Bone marrow (tissue), 2 donors: ENCODE results near the gene MAB21L1.

Source experiments
- DNase-seq, 2 donors: peaks; one replicate each; lab custom pipeline; 2025; lab: John Stamatoyannopoulos, UW

MAB21L1 gene

DNA sequence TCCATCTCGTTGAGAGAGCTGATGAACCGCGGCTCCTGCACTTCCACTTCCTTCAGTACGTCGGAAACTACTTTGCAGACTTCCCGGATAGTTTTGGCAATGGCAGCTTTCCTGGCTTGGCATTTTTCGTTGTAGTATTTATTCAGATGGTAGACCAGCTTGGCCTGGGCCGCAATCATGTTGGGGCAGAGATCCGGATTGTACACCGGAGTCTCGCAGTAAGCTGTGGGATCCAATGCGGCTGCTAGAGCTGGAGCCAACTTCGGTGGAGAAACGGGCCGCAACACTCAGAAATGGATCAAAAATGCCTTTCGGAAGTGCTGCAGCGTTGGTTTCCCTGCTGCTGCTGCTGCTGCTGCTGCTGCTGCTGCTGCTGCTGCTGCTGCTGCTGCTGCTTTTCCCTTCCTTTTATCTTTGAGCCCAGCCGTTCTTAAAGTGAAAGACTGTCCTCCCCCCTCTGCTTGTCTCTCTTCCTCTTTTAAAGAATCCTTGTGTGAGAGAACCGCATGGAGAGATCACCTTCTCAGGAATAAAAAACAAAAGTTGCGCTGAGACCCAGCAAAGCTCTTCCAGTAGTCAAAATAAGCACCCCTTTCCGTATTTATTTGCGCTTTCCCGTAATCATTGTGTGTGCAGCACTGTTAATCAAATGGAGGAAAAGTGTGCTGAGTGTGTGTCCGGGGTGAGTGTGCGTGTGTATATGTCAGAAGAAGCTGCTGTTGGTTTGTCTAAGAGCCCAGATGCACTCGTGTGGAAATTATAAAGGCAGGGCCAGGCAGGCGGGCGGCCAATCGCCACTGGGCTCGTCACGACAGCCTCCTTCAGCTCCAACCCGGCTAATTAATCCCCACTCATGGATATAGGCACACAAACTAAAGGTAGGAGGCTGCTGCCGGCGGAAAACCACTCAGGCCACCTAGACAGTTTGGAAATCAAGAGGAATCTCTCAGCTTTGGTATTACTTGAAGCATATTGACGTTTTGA is at the start of gene MAB21L1:
Gene MAB21L1 (minus strand): TSS at position 730 of the 984 bp plus-strand sequence. CDS start 551 bp downstream, at position 179.
- DNase-seq = no peak

DNA sequence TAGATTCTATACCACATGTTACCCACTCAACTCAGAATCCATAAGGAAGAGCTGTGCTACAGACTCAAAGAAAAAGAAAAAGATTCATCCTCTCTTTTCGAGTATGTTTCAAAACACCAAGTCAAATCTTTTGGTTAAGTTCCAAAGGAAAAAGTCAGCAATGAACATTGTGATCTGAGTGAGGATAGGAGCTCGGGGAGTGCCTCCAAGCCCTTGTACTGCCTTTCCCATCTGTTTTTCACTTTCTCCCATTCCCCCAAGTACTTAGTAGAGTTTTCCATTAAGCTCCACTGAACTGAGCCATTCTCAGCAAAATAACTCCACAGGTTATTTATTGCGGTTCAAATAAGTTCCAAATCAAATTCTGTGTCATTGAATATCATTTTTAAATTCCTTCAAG is 47.7 kb upstream of the MAB21L1 start:
- DNase-seq = no peak

DNA sequence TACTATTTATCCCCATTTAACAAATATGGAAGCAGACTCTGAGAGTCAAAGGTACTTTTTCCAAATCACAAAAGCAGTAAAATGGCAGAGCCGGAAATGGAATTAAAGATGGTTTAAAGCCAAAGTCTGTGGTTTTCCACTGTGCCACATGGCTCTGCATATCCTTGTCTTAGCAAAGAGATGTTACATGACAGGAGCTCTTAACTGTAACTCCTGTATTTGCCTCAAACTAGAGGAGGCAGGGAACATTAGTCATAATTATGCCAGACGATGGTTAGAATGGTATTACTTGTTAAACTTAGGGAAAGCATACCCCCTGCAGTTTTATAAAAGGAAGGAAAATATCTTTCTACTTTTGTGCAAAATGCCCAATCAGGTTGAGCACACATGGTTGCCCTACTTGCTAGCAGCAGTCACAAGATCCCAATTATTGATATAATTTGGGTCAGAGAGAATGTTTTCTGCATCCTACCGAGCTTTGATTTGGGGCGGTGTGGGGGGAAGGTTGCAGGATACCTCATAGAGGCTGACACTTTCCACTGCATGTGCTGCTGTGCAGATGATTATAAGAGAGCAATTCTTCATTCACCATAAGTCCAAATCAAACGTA is 42.0 kb upstream of the MAB21L1 start:
- no peak for DNase-seq

DNA sequence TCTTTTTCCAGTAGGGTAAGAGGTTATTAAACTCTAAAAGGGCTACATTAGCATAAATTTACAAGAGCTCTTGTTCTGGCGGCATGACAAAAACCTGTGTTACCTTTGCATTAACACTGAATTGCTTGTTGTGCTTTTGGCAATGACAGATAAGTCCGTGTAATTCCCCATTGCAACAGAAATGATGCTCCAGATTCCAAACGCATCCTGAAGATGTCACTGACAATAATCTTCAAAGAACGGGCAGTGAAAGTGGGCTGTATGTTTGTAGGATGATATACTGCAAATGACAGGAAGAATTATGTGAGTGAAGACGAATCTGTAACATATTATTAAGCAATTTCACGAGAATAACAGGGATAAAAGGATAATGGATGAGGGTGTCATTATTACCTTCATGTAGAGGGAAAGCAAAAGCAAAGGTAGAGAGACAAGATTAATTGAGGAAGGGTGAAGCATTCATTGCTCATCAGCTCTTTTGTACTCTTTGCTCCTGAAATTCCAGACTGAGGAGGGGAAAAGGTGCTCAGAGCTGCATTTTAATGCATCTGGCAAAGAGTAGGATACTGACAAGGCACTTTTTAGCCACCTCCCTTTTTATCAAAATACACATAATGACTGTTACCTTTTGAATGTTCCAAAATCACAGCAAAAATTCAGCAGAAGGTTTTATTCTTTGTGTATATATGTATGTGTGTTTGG is 38.5 kb upstream of the MAB21L1 start:
- no peak for DNase-seq

DNA sequence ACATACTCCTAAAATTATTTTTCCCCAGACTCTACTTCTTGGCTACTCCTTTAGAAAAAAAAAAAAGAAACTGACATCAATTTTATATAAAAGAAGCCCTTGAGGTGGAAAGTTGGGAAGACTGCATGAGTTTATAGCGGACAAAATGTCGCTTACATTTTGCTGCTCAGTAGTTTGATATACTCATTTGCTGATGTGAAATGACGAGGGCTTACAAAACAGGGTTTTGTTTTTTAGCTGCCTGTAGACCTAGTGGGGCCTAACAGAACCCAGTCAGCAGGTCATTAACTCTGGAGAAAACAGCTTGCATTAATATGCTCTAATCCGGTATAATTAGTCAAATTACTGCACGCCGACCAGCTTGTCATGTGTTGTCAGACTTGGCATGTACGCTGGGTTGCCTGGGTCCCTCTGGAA is 37.6 kb upstream of the MAB21L1 start:
- no peak for DNase-seq

DNA sequence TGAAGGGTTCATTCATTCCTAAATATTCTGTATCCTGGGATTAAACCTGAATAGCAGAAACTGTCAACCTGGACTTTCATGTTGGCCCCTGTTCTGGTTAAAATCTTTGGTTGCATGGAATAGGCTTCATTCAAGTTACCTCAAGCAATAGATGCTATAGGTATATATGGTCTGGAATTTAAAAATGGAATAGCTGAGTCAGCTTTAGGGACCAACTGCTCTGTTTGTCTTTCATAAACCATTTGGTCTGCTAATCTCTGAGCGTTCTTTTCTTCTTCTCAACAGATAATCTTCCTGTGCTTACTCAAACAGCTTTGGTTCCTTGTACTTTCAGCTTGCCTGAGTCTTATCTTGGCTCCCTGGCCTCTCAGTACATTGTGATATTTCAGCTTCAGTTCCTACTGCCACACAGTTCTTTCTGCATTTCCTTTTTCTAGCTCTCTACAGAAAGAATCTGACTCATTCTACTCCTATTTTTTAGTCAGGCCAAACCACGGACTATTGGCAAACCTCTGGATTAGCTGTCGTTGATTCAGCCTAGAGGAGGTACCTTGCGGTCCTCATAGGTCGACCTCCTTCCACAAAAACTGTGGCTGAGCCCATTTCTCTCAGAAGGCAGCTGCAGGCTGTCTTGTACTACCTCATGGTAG is 35.9 kb upstream of the MAB21L1 start:
- no peak for DNase-seq

DNA sequence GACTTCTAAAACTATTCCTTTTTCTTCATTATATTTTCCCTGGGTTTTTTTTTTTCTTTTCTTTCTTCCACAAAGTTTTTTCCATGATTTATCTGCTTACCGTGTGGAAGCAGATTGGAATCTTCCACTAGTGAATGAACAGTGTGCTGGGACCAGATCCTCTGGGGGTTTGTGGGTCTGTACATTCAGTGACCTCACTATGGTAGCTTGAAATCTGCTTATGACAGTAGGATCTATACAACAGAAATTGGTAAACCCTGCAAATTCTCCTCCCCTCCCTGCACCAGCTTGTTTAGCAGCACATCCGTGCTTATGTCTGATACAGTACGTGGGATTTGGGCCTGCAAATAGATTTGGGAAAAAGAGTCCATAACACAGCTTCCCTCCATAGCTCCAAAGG is 26.0 kb upstream of the MAB21L1 start:
- DNase-seq = no peak

DNA sequence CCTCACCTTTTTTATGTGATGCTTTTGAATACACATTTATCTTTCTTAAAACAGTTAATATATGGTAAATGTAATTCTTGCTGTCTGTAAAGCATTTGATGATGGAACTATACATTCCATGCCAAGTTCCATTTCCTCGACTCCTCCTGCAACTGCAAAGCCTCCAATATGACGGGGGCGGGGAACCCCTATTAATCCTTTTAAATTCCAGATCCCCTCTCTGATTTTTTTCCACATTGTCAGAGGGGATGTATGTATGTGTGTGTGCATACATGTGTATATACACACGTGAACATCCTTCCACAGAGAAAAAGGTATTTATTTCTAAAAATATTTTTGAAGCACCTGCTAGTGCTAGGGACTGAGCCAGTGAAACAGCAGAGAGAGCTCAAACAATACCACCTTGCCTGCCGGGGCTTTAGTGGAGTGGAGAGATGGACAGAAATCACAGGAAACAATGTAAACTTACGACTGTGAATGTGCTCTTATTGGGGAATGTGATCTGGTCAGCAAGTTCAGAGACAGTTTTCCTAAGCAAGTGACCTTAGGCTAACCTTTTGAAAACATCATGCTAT is 25.3 kb upstream of the MAB21L1 start:
- DNase-seq = no peak

DNA sequence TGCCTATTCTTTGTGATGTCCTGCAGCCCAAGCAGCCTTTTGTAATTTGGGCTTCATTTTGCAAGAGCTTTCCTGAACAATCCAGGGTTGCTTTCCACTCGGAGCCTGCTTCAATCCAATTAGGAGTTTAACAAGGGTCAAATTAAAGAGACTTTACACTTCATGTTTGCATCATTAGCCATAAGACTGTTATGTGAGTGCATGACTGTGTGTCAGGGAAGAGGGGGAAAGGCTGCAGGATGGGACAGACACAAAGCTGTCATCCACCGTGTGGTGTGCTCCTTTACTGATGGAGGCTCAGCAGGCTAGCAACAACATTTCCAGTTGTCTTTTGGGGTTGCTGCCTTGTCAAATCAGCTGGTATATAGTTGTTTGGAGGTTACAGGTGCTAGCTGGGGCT is 23.7 kb upstream of the MAB21L1 start:
- no peak for DNase-seq

DNA sequence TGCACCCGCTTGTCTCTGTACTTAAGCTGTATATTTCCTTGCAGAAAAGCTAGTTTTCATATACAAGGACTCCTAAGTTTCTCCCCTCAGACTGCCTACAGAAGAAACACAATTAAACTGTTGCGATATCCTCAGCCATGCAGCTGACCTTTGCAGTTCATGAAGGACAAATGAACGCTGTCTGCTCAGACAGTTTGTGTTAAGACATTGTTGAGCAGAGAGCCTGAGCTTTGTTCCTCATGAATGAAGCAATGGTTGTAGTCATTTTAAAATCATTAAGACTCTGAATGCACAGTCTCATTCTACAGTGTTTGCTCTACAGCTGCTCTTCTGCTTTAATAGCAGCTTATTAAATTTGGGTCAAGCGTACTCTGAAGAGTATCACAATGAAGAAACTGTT is 23.2 kb upstream of the MAB21L1 start:
- DNase-seq = no peak

DNA sequence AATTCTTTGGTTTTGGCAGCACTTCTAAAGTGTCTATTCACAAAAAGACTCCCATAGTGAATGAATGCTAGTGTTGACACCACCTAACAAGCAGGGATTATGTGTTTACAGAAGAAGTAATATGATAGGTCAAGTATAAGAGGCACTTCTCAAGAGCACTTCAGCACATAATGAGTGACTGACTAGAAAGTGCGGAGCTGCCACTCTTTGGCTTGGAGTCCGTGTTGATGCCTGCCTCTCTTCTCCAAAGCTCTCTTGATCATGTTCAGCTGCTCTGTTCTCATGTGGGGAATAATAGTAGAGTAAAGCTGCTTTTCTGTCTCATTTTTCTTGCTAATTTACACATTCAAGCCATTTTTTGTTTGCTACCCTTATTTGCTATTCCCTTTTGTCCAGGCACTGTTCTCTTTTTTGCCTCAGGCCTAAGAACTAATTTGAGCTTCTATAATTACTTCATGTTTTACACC is 22.7 kb upstream of the MAB21L1 start:
- DNase-seq = no peak

DNA sequence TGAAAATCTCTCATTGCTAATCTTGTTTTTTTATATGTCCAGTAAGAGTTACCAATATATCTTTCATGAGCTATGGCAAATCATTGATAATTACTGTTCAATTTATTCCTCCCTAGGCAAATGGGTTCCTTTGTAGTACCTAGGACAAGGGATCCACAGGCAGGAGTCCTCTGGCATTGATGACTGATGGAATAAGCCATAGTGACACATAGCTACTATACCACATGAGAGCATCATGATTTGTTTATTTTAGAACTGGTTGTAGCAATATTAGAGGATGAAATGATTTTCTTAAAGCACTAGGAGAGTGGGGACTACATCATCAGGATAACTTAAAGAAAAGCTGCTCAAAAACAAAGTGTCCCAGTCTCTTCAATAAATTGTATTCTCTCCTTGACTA is 21.7 kb upstream of the MAB21L1 start:
- no peak for DNase-seq

DNA sequence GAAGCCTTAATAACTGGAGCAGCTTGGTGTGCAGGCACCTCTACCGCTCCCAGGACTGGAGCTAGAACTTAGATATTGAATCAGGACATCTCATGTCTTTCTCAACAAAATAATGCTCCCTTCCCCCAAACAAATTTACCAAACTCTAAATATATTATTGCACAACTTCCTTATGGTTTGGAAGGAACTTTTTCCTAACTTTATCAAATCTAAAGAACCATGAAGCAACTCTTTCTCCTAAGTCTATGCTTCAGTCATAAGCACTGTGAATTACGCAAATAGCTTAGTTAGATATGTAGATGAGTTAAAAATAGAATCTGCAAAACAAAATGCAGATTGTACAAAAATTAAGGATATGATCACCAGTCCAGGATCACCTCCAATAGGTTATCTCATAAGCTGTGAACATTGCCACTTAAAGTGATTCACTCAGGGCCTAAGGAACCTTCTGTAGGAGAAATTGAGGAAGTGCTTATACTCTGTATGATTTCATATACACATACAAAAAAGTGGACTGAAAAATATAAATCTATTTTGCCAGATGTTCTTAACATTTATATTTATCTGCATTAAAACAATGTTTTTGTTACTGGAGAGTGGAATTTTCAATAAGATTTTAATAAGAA is 20.4 kb upstream of the MAB21L1 start:
- no peak for DNase-seq

DNA sequence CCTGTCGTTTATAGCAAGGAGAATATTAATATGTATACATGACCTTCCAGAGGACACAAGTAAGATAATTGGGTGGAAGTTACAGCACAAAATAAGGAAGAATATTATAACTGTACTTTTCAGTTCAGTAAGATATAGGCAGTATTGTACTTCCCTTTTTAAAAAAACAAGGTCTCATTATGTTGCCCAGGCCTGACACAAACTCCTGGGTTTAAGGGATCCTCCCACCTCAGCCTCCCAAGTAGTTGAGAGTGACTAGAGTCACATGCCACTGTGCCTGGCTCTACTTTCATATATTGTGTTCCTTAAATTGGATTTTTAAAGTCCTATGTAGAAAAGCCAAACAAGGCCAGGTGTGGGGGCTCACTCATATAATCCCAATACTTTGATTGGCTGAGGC is 19.5 kb upstream of the MAB21L1 start:
- DNase-seq = no peak

DNA sequence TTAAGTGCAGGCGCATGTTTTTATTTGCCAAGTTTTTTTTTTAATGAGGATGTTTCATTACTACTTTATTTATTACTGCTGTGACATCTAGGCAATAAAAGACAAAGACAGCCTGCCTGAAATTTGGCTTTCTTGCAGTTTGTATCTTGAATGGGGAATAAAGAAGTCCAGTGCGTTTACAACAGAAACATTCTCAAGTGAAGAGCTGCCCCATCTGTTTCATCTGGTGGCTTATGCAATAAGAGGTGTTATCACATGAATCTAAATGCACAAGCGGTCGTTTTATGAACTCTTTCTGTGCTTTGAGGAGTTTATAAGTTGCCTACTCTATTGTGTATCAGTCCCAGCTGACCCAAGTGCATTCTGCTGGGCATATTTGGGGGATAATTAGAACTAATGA is 12.6 kb upstream of the MAB21L1 start:
- DNase-seq = no peak

DNA sequence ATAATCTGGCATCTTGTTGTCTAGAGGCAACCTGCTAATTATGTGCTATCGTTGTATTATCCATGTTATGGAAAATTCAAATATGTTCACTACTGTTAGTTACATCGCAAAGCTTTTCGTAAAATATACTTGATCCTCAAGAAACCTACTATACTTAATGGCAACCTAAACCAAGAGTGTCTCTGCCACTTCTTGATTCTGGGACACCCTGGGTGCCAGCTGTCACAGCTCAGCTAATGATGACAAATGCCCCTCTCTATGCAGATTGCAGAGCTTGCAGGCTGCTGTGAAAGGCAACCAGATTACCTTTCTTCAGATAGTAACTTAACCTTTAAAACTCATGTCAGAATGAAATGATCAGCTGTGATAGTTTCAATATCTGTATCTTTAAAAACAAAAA is 8.9 kb upstream of the MAB21L1 start:
- no peak for DNase-seq

DNA sequence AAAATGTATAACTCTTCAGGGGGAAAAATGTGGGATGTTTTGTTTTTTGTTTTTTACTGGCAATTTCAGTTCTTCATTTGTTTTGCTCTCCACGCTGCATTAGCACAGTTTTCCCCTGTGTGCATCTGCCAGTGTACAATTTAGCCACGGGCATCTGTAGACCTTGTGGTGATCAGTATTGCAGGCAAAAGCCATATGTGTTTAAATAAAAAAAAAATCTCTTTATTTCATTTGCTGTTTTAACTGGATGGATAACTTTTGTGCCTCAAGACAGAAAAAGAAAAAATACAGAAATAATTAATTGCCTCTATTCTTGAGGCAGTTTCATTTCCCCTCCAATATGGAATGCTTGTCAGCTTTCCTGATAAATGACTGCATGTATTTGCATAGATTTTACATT is 7.9 kb upstream of the MAB21L1 start:
- DNase-seq = no peak

DNA sequence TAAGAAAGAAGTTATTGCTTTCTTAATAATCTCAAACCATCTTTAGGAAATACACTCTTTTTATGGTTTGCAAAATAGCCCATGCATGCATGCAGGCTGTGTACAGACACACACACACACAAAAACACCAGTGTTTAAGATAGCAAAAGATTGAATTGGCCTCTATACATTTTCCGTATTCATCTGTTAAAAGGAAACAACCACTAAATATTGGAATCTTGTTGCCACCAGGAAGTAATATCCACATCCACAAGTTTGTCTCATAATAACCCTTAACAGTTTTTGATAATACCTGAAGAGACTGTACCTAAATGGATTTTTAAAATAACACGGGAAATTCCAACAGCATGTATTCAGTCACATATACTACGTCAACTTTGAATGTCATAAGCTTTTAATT is 7.3 kb upstream of the MAB21L1 start:
- DNase-seq = no peak

DNA sequence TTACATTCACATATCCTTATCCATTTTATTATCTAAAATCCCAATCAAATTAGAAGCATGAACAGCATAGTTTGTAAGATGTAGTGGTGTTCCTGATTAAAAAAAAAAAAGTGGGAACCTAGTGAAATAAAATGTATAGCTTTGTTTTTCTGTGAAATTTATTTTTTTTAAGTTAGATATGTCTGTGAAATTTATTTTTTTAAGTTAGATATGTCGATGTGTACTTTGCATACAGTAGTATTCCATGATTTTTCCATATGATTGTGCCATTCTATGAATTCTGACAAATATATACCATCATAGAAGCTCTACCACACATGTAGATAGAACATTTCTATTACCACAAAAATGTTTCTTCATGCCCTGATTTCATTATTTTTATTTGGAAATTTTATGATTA is 6.0 kb upstream of the MAB21L1 start:
- DNase-seq = no peak

DNA sequence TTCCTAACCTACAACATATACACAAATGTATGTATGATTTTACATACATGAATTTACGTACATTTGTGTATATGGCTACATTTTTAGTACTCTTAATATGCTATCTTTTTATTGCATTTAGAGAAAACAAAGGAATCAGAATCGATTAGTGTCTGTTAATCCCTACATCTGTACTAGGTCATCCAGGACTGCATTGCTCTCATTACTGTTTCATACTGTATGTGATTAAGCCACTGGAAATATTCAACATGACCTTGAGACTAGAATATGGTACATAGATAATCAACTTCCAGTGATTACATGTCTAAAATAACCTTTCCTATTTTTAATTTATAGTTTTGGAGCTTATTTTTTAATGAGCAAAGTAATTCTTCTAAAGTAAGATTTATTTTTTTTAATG is 5.3 kb upstream of the MAB21L1 start:
- DNase-seq = no peak

DNA sequence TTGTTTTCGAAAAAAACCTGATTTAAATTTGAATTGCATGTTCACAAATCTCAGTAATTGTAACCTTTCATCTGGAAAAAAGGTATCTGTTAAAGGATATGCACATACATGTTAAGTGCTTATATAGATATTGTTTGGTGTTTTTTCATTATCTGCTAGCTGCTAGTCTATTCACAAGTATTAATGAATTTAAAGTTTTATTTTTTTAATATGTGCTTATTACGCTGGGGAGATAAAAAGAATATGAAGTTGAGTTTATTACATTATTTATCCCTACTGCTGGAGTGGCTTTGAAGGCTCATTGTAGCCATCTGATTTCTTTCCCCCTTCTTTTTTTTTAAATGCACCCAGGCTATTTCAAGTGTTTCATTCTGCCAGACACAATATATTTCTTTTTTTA is 3.9 kb upstream of the MAB21L1 start:
- DNase-seq = no peak
